ENCODE results near the gene CD99L2. TPM values are rescaled to one million over a fixed set of nuclear protein-coding genes. Genes with fewer than 3 reads are reported as not detected.

Gene CD99L2
- total RNA-seq, 4 donors from 2014 or later: 51.3 to 92.7 (median 58.7) TPM

DNA sequence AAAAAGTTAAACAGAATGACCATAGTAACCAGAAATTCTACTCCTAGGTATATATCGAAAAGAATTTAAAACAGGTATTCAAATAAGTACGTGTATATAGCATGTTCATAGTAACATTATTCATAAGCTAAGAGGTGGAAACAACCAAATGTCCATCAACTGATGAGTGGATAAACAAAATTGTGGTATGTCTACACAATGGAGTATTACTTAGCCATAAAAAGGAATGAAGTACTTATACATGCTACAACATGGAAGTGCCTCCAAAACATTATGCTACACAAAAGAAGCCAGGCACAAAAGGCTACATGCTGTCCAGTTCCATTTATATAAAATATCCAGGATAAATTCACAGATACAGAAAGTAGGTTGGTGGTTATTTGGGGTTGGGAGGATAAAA, 76.5 kb downstream of the CD99L2 start:
- no peak for DNase-seq
- intact Hi-C loops (cut with DNase I; ENCODE audit: low total_unique reads): no loop called here
- Histone ChIP-seq H3K4me3 (no peak overlapping the region), H3K36me3 (no peaks in the 10 kb centered on the region), H3K27ac (no peak overlapping the region), H3K4me1 (no peaks in the 10 kb centered on the region), H3K27me3 (no peaks in the 10 kb centered on the region), H3K9me3 (peaks cover 0 to 4% of the 10 kb centered on the region in 2 donors)
- TF ChIP-seq CTCF (IDR thresholded peaks at IDR 0.05) (no peak), POLR2A (IDR thresholded peaks at IDR 0.05) (no peak)

- no peak for DNase-seq
- no peaks in the 10 kb centered on the region for H3K36me3 ChIP-seq
- no peaks in the 10 kb centered on the region for H3K4me1 ChIP-seq
- H3K27me3 ChIP-seq: no peaks in the 10 kb centered on the region
- H3K4me3 ChIP-seq: no peak overlapping the region
- TF ChIP-seq CTCF (IDR thresholded peaks at IDR 0.05) (no peak), POLR2A (IDR thresholded peaks at IDR 0.05) (no peak)
- no peak overlapping the region for H3K27ac ChIP-seq
- intact Hi-C loops (cut with DNase I; ENCODE audit: low total_unique reads): no loop called here
- no peaks in the 10 kb centered on the region for H3K9me3 ChIP-seq
These were observed 84.5 kb downstream of the CD99L2 start for GRCh38 chrX:150813922-150814321.

GRCh38 chrX:150806827-150807226, 91.6 kb downstream of the CD99L2 start:
- H3K27me3 ChIP-seq: no peaks in the 10 kb centered on the region
- DNase-seq: no peak
- no peaks in the 10 kb centered on the region for H3K36me3 ChIP-seq
- intact Hi-C loops (cut with DNase I; ENCODE audit: low total_unique reads): no loop called here
- no peaks in the 10 kb centered on the region for H3K4me1 ChIP-seq
- H3K27ac ChIP-seq: no peak overlapping the region
- TF ChIP-seq POLR2A (IDR thresholded peaks at IDR 0.05) (no peak), CTCF (IDR thresholded peaks at IDR 0.05) (no peak)
- no peak overlapping the region for H3K4me3 ChIP-seq
- no peaks in the 10 kb centered on the region for H3K9me3 ChIP-seq

- Histone ChIP-seq H3K27ac (no peak overlapping the region), H3K36me3 (no peaks in the 10 kb centered on the region), H3K4me1 (no peaks in the 10 kb centered on the region), H3K4me3 (no peak overlapping the region), H3K9me3 (no peaks in the 10 kb centered on the region), H3K27me3 (no peaks in the 10 kb centered on the region)
- TF ChIP-seq POLR2A (IDR thresholded peaks at IDR 0.05) (no peak), CTCF (IDR thresholded peaks at IDR 0.05) (no peak)
- no peak for DNase-seq
- intact Hi-C loops (cut with DNase I; ENCODE audit: low total_unique reads): no loop called here
These were observed 92.7 kb downstream of the CD99L2 start for GRCh38 chrX:150805736-150806135.

- no peaks in the 10 kb centered on the region for H3K27me3 ChIP-seq
- no peak overlapping the region for H3K27ac ChIP-seq
- no peak for DNase-seq
- H3K4me3 ChIP-seq: no peak overlapping the region
- H3K9me3 ChIP-seq: no peaks in the 10 kb centered on the region
- H3K36me3 ChIP-seq: no peaks in the 10 kb centered on the region
- TF ChIP-seq POLR2A (IDR thresholded peaks at IDR 0.05): no peak
- TF ChIP-seq CTCF (IDR thresholded peaks at IDR 0.05): no peak
- no peaks in the 10 kb centered on the region for H3K4me1 ChIP-seq
- intact Hi-C loops (cut with DNase I; ENCODE audit: low total_unique reads): no loop called here
These were observed 105.4 kb downstream of the CD99L2 start for GRCh38 chrX:150792949-150793527.

Data from uterus (tissue), 4 donors.